Right lobe of liver (tissue), 4 donors: ENCODE measurements around the gene TTC7B.

Experiments
- CTCF ChIP-seq, 4 donors: fragments of 200-600 bp in 3 of 4; fragments of 450-650 bp in 1 of 4; IDR thresholded peaks; one replicate each; pipeline versions ENCODE4 v1.5.1 to v1.8.0; 2016 to 2022; ENCODE audit warnings: antibody characterized with exemption in 4 of 4, mild to moderate bottlenecking in 2 of 4
- POLR2A ChIP-seq: fragments of 450-650 bp; IDR thresholded peaks from one replicate; pipeline ENCODE4 v1.6.1; 2017; ENCODE audit warnings: antibody characterized with exemption, mild to moderate bottlenecking
- donor health status: DM: no; HTN: no; CAD: no.
- donor health status: DM: no; HTN: no; CAD: no.
- donor health status: DM: no; HTN: yes; CAD: no.

GRCh38 chr14:90536092-90536491 lies 280.1 kb downstream of the TTC7B start:
- TF ChIP-seq POLR2A: no peak
- TF ChIP-seq CTCF (IDR thresholded peaks at IDR 0.05): no peak
